ENCODE results near the gene LGI2.

Gene LGI2

GRCh38 chr4:24995346-24995919 is 35.3 kb downstream of the LGI2 start:
- DNase-seq (ENCODE audit: low read depth in 2 of 2): no peak

DNA sequence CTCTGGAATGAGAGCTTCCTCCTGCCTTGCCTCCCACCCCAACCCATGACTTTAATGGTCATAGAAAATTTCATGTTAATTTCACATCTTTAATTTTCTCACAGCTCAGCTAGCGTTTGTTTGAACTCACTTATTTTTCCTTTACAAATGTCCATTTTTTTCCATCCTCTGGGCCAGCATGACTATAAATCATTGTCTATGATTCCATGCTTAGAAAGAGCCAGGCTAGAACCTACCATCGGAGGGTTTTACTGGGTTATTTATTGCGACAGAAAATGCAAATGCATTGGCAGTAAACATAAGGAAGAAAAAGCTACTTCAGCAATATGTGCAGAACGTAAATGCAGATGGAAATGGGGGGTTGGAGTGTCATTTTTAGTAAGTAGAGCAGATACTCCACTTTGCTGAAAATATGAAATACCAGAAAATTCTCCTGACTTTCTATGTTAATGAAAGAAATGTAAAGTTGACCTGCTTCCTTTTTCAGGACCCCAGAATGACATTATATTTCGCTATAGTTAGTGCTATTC is 37.1 kb downstream of the LGI2 start:
- DNase-seq (ENCODE audit: low read depth in 2 of 2): no peak

- no peak for DNase-seq (ENCODE audit: low read depth in 2 of 2)
Measured at GRCh38 chr4:24992968-24993367, 37.8 kb downstream of the LGI2 start.

DNA sequence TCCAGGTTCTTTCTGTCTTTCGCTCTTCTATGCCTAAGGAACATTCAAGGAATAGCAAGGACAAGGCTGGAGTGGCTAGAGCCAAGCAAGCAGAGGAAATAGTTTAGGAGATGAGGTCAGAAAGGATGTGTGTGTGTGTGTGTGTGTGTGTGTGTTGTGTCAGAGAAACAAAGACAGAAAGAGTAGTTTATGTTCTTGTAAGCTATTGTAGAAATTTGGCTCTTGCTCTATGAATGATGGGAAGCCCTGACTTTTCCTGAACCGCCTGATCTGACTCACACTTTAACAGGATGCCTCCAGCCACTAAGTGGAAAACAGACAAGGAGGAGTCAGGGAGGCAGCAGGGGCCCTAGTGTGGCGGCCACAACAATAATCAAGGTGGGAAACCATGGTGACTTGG is 39.7 kb downstream of the LGI2 start:
- DNase-seq (ENCODE audit: low read depth in 2 of 2): no peak

GRCh38 chr4:24989327-24989726 is 41.4 kb downstream of the LGI2 start:
- DNase-seq (ENCODE audit: low read depth in 2 of 2): no peak

GRCh38 chr4:24988776-24989175 is 42.0 kb downstream of the LGI2 start:
- DNase-seq (ENCODE audit: low read depth in 2 of 2): no peak

- no peak for DNase-seq (ENCODE audit: low read depth in 2 of 2)
Measured at GRCh38 chr4:24984602-24985532, 45.9 kb downstream of the LGI2 start.

DNA sequence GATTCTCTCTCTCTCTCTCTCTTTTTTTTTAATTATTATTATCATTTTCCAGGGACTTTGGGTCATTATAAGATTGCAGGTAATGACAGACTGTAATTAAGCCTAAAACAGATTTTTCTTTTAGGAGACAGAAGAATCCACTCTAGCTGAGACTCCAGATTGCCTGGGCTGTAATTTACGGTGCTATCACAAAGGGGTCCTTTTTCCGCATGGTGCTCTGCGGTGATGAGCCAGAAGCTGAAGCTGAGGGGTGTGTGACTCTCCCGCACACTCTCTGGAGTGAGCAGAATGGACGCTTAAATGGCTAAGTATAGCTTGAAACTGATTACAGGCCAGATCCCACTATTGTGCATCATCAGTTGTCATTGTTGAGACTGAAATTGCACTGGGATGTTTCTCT is 50.0 kb downstream of the LGI2 start:
- DNase-seq (ENCODE audit: low read depth in 2 of 2): no peak

DNA sequence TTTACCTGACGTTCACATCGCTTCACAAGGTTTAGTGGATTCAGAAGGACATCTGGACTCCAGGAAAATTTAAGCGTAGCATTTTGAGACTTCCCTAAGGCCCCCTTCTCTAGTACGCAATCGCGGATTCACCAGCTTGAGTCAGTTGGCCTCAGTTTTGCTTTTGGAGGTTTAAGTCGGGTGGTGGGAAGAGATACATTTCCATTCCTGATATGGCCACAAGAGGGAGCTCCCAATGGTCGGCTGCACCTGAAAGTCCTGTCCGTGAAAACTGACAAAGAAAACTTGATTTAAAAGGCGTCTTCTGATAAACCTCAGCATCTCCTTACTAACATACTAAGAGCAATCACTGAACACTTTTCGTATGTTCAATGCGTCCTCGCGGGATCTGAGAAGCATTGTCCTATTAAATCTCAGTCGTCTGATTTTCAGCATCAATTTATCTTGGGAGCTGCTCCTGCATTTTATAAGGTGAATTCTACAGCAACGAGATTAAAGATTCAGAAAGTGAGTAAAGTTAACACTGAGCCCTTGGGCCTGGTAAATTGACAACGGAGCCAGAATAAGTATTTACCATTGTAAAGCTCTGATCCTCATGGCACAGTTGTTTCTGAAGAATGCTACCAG is 50.6 kb downstream of the LGI2 start:
- DNase-seq (ENCODE audit: low read depth in 2 of 2): peak; percentile 5 to 21

- DNase-seq (ENCODE audit: low read depth in 2 of 2): no peak
Measured at GRCh38 chr4:24979554-24979953, 51.2 kb downstream of the LGI2 start.

GRCh38 chr4:24978291-24979075 is 52.3 kb downstream of the LGI2 start:
- DNase-seq (ENCODE audit: low read depth in 2 of 2): no peak

DNA sequence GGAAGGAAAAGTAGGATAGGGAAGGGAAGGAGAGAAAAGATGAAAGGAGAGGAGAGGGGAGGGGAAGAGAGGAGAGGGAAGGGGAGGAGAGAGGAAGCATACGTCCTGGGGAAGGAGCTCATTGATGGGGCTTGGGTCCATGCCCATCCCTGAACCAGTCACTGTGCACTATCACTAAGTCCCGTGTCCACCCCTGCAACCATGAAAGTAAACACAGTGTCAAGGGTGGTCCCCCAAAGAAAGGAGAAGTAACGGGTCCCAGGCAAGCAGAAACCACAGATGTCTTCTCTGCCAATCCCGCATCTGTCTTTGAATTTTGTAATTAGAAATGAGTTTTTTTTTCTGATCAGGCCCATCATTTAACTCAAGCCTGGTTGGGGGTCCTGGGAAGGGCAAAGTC is 55.2 kb downstream of the LGI2 start:
- DNase-seq (ENCODE audit: low read depth in 2 of 2): no peak

GRCh38 chr4:24973747-24974601 is 56.8 kb downstream of the LGI2 start:
- DNase-seq (ENCODE audit: low read depth in 2 of 2): no peak

DNA sequence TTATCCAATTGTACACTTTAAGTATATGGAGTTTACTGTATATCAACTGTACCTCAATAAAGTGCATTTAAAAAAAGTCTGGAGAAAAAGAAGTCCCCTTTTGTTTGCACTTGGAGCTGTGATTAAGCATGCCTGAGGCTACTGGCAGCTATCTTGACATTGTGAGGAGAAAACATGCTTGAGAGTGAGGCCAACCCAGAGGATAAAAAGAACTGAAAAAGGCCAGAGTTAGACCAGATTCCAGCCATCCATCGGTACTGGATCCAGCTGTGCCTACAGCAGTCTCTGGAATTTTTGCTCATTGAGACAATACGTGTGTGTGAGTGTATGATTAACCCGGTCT is 57.4 kb downstream of the LGI2 start:
- DNase-seq (ENCODE audit: low read depth in 2 of 2): no peak

- DNase-seq (ENCODE audit: low read depth in 2 of 2): no peak
Measured at GRCh38 chr4:24971192-24971591, 59.6 kb downstream of the LGI2 start.

GRCh38 chr4:24970635-24971034 is 60.1 kb downstream of the LGI2 start:
- no peak for DNase-seq (ENCODE audit: low read depth in 2 of 2)

DNA sequence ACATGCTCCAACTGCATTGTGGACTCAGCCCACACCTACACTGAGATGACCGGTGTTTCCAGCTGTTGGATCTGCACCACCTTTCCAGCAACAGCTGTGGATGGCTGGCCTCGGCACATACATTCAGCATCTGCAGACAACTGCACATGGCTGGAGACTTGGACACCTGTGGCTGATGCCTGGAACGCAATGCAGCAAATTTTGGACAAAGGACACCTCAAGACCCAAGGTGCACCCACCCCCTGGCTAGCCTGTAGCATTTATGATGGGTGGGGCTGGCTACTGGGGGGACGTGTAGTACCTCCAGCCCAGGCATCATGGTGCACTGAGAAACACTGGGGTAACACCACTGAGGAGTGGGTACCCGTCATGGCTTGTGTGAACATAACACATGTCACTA is 60.6 kb downstream of the LGI2 start:
- no peak for DNase-seq (ENCODE audit: low read depth in 2 of 2)

GRCh38 chr4:24969486-24969885 is 61.3 kb downstream of the LGI2 start:
- no peak for DNase-seq (ENCODE audit: low read depth in 2 of 2)

DNA sequence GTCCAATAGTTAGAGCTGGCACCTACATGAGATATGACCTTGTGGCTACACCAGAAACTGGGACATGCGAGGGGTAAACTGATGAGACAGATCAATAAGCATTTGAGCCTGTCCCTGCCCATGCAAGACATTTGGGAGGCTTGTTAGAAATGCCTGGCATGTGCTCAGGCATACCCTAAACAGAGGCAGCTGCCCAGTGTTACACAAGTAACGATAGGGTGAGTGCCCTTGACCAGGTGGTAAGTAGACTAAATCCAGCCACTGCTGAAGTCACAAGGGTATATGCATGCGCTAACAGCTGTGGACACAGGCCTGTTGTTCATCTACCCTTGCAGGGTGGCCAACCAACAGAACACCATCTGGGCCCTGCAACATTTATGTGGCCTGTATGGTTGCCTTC is 61.8 kb downstream of the LGI2 start:
- DNase-seq (ENCODE audit: low read depth in 2 of 2): no peak

- no peak for DNase-seq (ENCODE audit: low read depth in 2 of 2)
Measured at GRCh38 chr4:24968278-24968677, 62.5 kb downstream of the LGI2 start.

DNA sequence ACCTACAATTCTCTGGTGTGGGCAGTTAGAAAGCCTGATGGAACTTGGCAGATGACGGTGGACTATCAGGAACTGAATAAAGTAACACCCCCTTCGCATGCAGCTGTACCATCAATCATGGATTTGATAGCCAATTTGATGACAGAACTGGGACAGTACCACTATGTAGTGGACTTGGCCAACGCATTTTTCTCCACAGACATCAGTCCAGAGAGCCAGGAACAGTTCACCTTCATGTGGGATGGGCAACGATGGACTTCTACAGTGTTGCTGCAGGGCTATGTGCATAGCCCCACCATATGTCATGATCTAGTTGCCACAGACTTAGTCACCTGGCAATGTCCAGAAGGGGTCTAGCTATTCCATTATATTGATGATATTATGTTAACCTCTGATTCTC is 63.4 kb downstream of the LGI2 start:
- no peak for DNase-seq (ENCODE audit: low read depth in 2 of 2)

Data from stimulated activated CD8-positive, alpha-beta memory T cell treated with anti-CD3 and anti-CD28 coated beads, Interleukin-15, amount 100 ng/mL, for 48 hours (primary cell).